Lung (tissue), 12 donors: Measurements from ENCODE around the gene PARD3B. TPM values are rescaled to one million over a fixed set of nuclear protein-coding genes. Genes with fewer than 3 reads are reported as not detected.
A peak's percentile ranks its signal among the peaks of the same experiment; 100 is the strongest.

Experiments used
- ATAC-seq: fragments of 200-7000 bp; cut with Tn5 transposase; one replicate; pipeline ENCODE4 v1.9.1; 2020; ENCODE audit warnings: moderate number of reproducible peaks; ENCODE audit not compliant: insufficient read depth, low FRiP score
- DNase-seq, 3 donors: peaks; one replicate each; pipeline ENCODE4 v3.0.0-alpha.2; 2013 to 2017
- H3K27ac ChIP-seq, 2 donors: one replicate each; pipeline ENCODE4 v1.5.1; 2013; ENCODE audit warnings: mild to moderate bottlenecking in 2 of 2, moderate library complexity in 2 of 2, control low read depth in 1 of 2, inconsistent platforms in 1 of 2, low read depth in 1 of 2, low read length in 1 of 2
- H3K27me3 ChIP-seq, 3 donors: one replicate each; pipeline ENCODE4 v1.5.1; 2013; ENCODE audit warnings: low read length in 2 of 3; ENCODE audit not compliant: control insufficient read depth in 3 of 3, insufficient read depth in 3 of 3
- H3K36me3 ChIP-seq, 4 donors: one replicate each; pipeline ENCODE4 v1.5.1; 2013; ENCODE audit warnings: low read length in 4 of 4, mild to moderate bottlenecking in 1 of 4, moderate library complexity in 1 of 4; ENCODE audit not compliant: control insufficient read depth in 4 of 4, insufficient read depth in 4 of 4
- H3K4me1 ChIP-seq, 5 donors: one replicate each; pipeline ENCODE4 v1.5.1; 2013; ENCODE audit warnings: low read length in 5 of 5, mild to moderate bottlenecking in 2 of 5, moderate library complexity in 1 of 5; ENCODE audit not compliant: control insufficient read depth in 5 of 5, insufficient read depth in 5 of 5
- H3K4me3 ChIP-seq: one replicate; pipeline ENCODE4 v1.5.1; 2013; ENCODE audit warnings: mild to moderate bottlenecking, control low read depth, moderate library complexity
- H3K9ac ChIP-seq, 2 donors: one replicate each; pipeline ENCODE4 v1.5.1; 2013; ENCODE audit warnings: low read length in 2 of 2, control low read depth in 1 of 2; ENCODE audit not compliant: insufficient read depth in 1 of 2
- H3K9me3 ChIP-seq, 4 donors: one replicate each; pipeline ENCODE4 v1.5.1; 2013; ENCODE audit warnings: low read length in 3 of 4, mild to moderate bottlenecking in 1 of 4, moderate library complexity in 1 of 4; ENCODE audit not compliant: control insufficient read depth in 4 of 4, insufficient read depth in 3 of 4
- WGBS, 2 donors: extraction: QIAGEN DNeasy Blood & Tissue Kit; methylation state at CpG; one replicate each; pipeline ENCODE4 v1.1.7; 2013; 5-methylcytosine and 5-hydroxymethylcytosine counted together
- polyA plus RNA-seq, 2 donors: library from polyadenylated mRNA; stranded (reverse); fragments of 200-250 nt; gene quantifications; one replicate each; pipeline ENCODE4 v1.2.1, GENCODE V29; 2013
- total RNA-seq, 2 donors: library from RNA; depleted of rRNA in 1 of 2; stranded (reverse); fragments of >200 nt in 1 of 2; gene quantifications; one replicate each; pipeline ENCODE4 v1.2.1, GENCODE V29; 2014 to 2021
- TF ChIP-seq, protein P1 (sequence below): IDR thresholded peaks from 2 replicates; pipeline ENCODE4 v1.5.1; 2012; ENCODE audit warnings: mild to moderate bottlenecking; ENCODE audit errors: control extremely low read depth, extremely low read depth
- donor health status: control.
- donor health status: control.
- donor health status: Bipolar disorder and iron deficiency.
- donor health status: healthy.
- donor health status: DM: yes; HTN: yes; CAD: no.

PARD3B gene
- total and polyA plus RNA-seq, 4 donors, result 2.4 to 38.7 (median 17.1) TPM

- DNase-seq, result peak; percentile 46 to 69 (median 61)
- Histone ChIP-seq H3K4me1 (peaks cover 0 to 17% (median 4%) of the 10 kb centered on the region in 5 donors), H3K36me3 (no peaks in the 10 kb centered on the region), H3K27ac (no peak overlapping the region), H3K4me3 (no peak overlapping the region), H3K27me3 (no peaks in the 10 kb centered on the region), H3K9ac (no peak overlapping the region), H3K9me3 (peaks cover 0 to 2% (median 0%) of the 10 kb centered on the region in 4 donors)
- WGBS, 2 donors, result 61 to 72% methylated on average over 1 of the region's 1 CpG
- TF ChIP-seq, protein P1, sequence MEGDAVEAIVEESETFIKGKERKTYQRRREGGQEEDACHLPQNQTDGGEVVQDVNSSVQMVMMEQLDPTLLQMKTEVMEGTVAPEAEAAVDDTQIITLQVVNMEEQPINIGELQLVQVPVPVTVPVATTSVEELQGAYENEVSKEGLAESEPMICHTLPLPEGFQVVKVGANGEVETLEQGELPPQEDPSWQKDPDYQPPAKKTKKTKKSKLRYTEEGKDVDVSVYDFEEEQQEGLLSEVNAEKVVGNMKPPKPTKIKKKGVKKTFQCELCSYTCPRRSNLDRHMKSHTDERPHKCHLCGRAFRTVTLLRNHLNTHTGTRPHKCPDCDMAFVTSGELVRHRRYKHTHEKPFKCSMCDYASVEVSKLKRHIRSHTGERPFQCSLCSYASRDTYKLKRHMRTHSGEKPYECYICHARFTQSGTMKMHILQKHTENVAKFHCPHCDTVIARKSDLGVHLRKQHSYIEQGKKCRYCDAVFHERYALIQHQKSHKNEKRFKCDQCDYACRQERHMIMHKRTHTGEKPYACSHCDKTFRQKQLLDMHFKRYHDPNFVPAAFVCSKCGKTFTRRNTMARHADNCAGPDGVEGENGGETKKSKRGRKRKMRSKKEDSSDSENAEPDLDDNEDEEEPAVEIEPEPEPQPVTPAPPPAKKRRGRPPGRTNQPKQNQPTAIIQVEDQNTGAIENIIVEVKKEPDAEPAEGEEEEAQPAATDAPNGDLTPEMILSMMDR, result no peak
- no peak for ATAC-seq
These were observed 588.3 kb downstream of the PARD3B start for GRCh38 chr2:205133544-205133943.

- ATAC-seq, result no peak
- Histone ChIP-seq H3K27me3 (no peaks in the 10 kb centered on the region), H3K9ac (no peak overlapping the region), H3K4me3 (no peak overlapping the region), H3K9me3 (peaks cover 0 to 2% (median 0%) of the 10 kb centered on the region in 4 donors), H3K36me3 (no peaks in the 10 kb centered on the region), H3K4me1 (peaks cover 0 to 3% (median 2%) of the 10 kb centered on the region in 5 donors), H3K27ac (no peak overlapping the region)
- no peak for DNase-seq
- 98% methylated on average over 2 of the region's 2 CpGs for WGBS, 2 donors
- TF ChIP-seq, protein P1, result no peak
These were observed 593.5 kb downstream of the PARD3B start for GRCh38 chr2:205138735-205139134.

- no peaks in the 10 kb centered on the region for H3K27me3 ChIP-seq
- TF ChIP-seq, protein P1, result no peak
These were observed 594.7 kb downstream of the PARD3B start for GRCh38 chr2:205139822-205140463.

More at GRCh38 chr2:205139822-205140463, 594.7 kb downstream of the PARD3B start:
- Histone ChIP-seq H3K4me3 (no peak overlapping the region), H3K9ac (no peak overlapping the region), H3K36me3 (no peaks in the 10 kb centered on the region), H3K27ac (no peak overlapping the region), H3K9me3 (peaks cover 0 to 2% (median 0%) of the 10 kb centered on the region in 4 donors), H3K4me1 (peaks cover 0 to 2% (median 0%) of the 10 kb centered on the region in 5 donors)
- DNase-seq, result peak; percentile 21 to 60 (median 47)
- peak; percentile 58 for ATAC-seq
- WGBS, 2 donors, result 18 to 28% methylated on average over 8 of the region's 8 CpGs
